ENCODE measurements around the gene CFAP58.

CFAP58 gene

GRCh38 chr10:104488439-104488832 is 134.8 kb downstream of the CFAP58 start:
- DNase-seq (ENCODE audit: low read depth, low spot score): no peak
- ChIA-PET CTCF (no interaction called here), POLR2A (no interaction called here)
- no peak overlapping the region for H3K4me3 ChIP-seq (ENCODE audit: low read depth, low read length)
- TF ChIP-seq CTCF (IDR thresholded peaks at IDR 0.05; ENCODE audit: insufficient read depth, low read length, missing control alignments): no peak

DNA sequence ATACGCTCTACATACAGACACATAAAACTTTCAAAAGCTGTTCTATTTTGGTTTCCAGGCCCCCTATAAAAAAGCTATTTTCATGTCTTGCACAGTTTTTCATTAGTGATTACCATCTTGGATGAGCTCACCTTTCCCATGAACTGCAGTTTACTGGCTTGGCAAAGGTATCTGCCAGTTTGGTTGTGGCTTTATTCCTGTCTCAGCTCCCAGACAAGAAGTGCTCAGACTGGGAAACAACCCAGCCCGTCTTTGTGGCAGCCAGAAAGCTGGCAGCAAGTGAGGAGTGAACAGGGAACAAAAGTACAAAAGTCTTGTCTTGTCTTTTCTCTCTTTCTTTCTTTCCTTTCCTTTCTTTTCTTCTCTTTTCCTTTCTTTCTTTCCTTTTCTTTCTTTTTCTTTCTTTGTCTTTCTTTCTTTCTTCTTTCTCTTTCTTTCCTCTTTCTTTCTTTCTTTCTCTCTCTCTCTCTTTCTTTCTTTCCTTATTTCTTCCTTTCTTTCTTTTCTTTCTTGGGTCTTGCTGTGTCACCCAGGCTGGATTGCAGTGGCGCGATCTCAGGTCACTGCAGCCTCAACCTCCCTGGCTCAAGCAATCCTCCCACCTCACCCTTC is 138.8 kb downstream of the CFAP58 start:
- ChIA-PET CTCF (no interaction called here), POLR2A (no interaction called here)
- no peak for TF ChIP-seq CTCF (IDR thresholded peaks at IDR 0.05; ENCODE audit: insufficient read depth, low read length, missing control alignments)
- H3K4me3 ChIP-seq (ENCODE audit: low read depth, low read length): no peak overlapping the region
- DNase-seq (ENCODE audit: low read depth, low spot score): no peak

DNA sequence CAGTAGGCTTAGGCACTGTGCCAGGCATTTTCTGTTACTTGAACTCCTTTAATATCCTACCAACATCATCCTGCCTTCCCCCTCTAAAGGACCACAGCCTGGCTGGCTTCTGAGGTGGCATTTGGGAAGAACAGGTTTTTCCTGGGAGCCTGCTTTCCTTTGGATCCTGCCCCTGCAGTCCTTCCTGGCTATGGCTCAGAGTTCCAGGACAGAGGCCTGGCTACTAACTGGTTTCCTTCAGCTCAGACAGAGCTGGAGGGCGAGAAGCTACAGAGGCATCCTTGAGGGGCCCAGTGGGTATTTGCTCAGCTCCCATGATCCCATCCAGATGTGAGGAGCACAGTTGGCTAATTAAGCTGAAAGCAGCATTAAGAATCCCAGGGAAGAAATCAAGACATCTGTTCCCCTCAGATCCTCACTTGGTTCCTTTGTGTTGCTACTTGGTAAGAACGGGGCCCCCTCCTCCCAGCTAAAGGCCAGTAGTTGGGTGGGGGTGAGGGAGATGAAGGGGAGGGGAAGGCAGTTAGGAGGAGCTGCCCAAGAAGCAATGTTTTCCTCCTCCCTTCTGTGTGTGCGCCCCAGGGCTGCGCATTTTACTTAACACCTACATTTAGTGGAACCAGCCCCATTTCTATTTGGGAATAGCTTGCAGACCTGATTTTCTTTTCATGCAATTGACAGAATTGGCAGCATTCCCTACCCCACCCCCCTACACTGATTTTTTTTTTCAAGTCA is 144.9 kb downstream of the CFAP58 start:
- ChIA-PET CTCF (no interaction called here), POLR2A (no interaction called here)
- no peak for DNase-seq (ENCODE audit: low read depth, low spot score)
- TF ChIP-seq CTCF (IDR thresholded peaks at IDR 0.05; ENCODE audit: insufficient read depth, low read length, missing control alignments): no peak
- H3K4me3 ChIP-seq (ENCODE audit: low read depth, low read length): no peak overlapping the region

DNA sequence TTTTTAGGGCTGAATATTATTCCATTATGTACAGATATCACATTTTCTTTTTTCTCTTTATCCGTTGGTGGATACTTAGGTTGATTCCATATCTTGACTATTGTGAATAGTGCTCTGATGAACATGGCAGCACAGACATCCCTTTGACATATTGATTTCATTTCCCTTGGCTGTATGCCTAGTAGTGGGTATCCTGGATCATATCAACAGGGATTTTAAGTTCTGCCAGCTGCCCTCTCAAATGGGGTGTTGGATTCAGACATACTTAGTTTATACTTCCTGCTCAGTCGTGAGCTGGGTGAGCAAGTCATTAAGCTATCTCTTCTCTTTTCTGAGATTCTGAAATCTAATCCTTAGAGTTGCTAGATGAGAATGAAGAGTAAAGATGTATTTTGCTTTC is 147.8 kb downstream of the CFAP58 start:
- H3K4me3 ChIP-seq (ENCODE audit: low read depth, low read length): no peak overlapping the region
- POLR2A ChIA-PET: no interaction called here
- CTCF ChIA-PET: no interaction called here
- no peak for TF ChIP-seq CTCF (IDR thresholded peaks at IDR 0.05; ENCODE audit: insufficient read depth, low read length, missing control alignments)
- no peak for DNase-seq (ENCODE audit: low read depth, low spot score)

DNA sequence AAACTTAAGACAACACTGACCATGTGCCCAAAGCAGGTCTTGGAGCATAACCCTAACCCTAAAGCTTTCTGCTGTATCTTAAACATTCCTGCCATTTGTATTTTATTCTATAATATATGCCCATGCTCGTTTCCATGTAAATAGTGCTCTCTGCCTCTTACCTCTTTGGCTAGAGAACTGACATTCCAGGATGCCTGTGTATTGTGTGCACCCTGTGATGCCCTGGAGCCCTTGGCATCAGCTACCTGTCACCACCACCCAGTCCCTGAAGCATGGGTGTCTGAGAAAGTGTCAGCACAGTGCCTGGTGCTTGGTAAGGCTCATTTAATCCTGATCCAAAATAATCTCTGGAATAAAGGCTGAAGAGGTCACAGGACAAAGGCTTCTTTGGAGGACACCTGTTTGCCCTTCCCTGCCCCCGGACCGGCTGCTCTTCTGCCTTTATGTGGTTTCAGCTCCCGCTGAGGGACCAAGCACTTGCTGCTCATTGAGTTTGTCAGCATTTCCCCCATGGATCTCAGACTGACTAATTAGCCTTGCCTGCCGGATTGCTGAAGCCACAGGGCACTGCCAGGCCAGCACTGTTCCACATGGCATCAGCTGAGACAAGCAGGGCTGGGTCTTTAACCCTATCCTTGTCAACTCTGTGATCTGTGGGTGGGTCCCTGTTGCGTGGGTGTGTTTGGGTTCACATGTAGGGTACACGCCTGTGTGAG is 148.4 kb downstream of the CFAP58 start:
- DNase-seq (ENCODE audit: low read depth, low spot score): no peak
- ChIA-PET POLR2A (no interaction called here), CTCF (no interaction called here)
- H3K4me3 ChIP-seq (ENCODE audit: low read depth, low read length): no peak overlapping the region
- TF ChIP-seq CTCF (IDR thresholded peaks at IDR 0.05; ENCODE audit: insufficient read depth, low read length, missing control alignments): no peak

DNA sequence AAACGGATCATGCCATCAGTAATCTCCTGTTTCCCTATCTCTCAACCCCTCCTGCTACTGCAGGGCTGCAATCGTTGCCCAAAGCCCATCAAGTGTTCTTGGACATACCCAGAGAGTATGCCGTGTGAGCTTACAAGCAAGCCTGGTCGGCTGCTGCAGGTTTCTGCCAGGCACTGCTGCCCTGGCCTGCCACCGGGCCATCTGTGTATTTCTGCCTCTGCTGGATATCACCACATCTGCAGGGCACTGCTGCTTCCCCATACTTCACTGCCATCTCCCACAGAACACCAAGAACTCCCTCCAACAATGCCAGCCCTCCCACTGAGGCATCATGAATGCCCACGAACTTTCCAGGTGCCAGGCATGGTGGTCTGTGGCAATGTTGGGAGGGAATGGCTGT is 149.3 kb downstream of the CFAP58 start:
- no peak overlapping the region for H3K4me3 ChIP-seq (ENCODE audit: low read depth, low read length)
- no peak for TF ChIP-seq CTCF (IDR thresholded peaks at IDR 0.05; ENCODE audit: insufficient read depth, low read length, missing control alignments)
- ChIA-PET POLR2A (no interaction called here), CTCF (no interaction called here)
- no peak for DNase-seq (ENCODE audit: low read depth, low spot score)
